ENCODE measurements around the gene PRRG2. TPM values are rescaled to one million over a fixed set of nuclear protein-coding genes. Genes with fewer than 3 reads are reported as not detected.

The PRRG2 gene
- total and polyA plus RNA-seq, 9 of the 15 experiments (the other 6 are each of a cell fraction or from before 2014, with no cell fraction given) = 0.06 to 1.1 (median 0.33) TPM

- peak; percentile 63; the same call in 1 of the 2 replicates for TF ChIP-seq GMEB1 (CRISPR knock-in tag; IDR thresholded peaks at IDR 0.05)
- TF ChIP-seq ZNF143 (CRISPR knock-in tag; IDR thresholded peaks at IDR 0.05) = no peak
- no peak for TF ChIP-seq ZNF41 (CRISPR knock-in tag; conservative IDR thresholded peaks at IDR 0.05)
- TF ChIP-seq, protein P1, sequence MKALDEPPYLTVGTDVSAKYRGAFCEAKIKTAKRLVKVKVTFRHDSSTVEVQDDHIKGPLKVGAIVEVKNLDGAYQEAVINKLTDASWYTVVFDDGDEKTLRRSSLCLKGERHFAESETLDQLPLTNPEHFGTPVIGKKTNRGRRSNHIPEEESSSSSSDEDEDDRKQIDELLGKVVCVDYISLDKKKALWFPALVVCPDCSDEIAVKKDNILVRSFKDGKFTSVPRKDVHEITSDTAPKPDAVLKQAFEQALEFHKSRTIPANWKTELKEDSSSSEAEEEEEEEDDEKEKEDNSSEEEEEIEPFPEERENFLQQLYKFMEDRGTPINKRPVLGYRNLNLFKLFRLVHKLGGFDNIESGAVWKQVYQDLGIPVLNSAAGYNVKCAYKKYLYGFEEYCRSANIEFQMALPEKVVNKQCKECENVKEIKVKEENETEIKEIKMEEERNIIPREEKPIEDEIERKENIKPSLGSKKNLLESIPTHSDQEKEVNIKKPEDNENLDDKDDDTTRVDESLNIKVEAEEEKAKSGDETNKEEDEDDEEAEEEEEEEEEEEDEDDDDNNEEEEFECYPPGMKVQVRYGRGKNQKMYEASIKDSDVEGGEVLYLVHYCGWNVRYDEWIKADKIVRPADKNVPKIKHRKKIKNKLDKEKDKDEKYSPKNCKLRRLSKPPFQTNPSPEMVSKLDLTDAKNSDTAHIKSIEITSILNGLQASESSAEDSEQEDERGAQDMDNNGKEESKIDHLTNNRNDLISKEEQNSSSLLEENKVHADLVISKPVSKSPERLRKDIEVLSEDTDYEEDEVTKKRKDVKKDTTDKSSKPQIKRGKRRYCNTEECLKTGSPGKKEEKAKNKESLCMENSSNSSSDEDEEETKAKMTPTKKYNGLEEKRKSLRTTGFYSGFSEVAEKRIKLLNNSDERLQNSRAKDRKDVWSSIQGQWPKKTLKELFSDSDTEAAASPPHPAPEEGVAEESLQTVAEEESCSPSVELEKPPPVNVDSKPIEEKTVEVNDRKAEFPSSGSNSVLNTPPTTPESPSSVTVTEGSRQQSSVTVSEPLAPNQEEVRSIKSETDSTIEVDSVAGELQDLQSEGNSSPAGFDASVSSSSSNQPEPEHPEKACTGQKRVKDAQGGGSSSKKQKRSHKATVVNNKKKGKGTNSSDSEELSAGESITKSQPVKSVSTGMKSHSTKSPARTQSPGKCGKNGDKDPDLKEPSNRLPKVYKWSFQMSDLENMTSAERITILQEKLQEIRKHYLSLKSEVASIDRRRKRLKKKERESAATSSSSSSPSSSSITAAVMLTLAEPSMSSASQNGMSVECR (CRISPR knock-in tag; IDR thresholded peaks at IDR 0.05) = peak; percentile 79
- TF ChIP-seq ZC3H8 (IDR thresholded peaks at IDR 0.05) = no peak
- TF ChIP-seq ZNF778 (CRISPR knock-in tag; IDR thresholded peaks at IDR 0.05) = no peak
- TF ChIP-seq MBD2 (IDR thresholded peaks at IDR 0.05; ENCODE audit: borderline replicate concordance, low read depth) = peak; percentile 88
- TF ChIP-seq BCOR (IDR thresholded peaks at IDR 0.05) = peak; percentile 84
- no peak for TF ChIP-seq MED1 (CRISPR knock-in tag; IDR thresholded peaks at IDR 0.05; ENCODE audit: borderline replicate concordance)
- no peak for TF ChIP-seq RBM22 (IDR thresholded peaks at IDR 0.05; ENCODE audit: low read depth, low read length, poor library complexity, severe bottlenecking)
- no peak for TF ChIP-seq TFAM (CRISPR knock-in tag; conservative IDR thresholded peaks at IDR 0.05)
- TF ChIP-seq, protein P2, sequence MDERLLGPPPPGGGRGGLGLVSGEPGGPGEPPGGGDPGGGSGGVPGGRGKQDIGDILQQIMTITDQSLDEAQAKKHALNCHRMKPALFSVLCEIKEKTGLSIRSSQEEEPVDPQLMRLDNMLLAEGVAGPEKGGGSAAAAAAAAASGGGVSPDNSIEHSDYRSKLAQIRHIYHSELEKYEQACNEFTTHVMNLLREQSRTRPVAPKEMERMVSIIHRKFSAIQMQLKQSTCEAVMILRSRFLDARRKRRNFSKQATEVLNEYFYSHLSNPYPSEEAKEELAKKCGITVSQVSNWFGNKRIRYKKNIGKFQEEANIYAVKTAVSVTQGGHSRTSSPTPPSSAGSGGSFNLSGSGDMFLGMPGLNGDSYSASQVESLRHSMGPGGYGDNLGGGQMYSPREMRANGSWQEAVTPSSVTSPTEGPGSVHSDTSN (CRISPR knock-in tag; IDR thresholded peaks at IDR 0.05; ENCODE audit: low read depth) = no peak
- TF ChIP-seq, protein P2 (tag; conservative IDR thresholded peaks at IDR 0.05; ENCODE audit: low read depth) = peak; percentile 35
- TF ChIP-seq ZBTB49 (CRISPR knock-in tag; IDR thresholded peaks at IDR 0.05; ENCODE audit: borderline replicate concordance) = no peak
- TF ChIP-seq, protein P3, sequence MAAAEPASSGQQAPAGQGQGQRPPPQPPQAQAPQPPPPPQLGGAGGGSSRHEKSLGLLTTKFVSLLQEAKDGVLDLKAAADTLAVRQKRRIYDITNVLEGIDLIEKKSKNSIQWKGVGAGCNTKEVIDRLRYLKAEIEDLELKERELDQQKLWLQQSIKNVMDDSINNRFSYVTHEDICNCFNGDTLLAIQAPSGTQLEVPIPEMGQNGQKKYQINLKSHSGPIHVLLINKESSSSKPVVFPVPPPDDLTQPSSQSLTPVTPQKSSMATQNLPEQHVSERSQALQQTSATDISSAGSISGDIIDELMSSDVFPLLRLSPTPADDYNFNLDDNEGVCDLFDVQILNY (CRISPR knock-in tag; IDR thresholded peaks at IDR 0.05) = no peak
- peak; percentile 97 for TF ChIP-seq ELF1 (tag; IDR thresholded peaks at IDR 0.05)
Measured at GRCh38 chr19:49580264-49581006, 681 bp upstream of the PRRG2 start, which contains the start of gene NOSIP (continued).
